Measurements from ENCODE around the gene TMUB1. TPM values are rescaled to one million over a fixed set of nuclear protein-coding genes. Genes with fewer than 3 reads are reported as not detected.

The TMUB1 gene
- total and polyA plus RNA-seq, 9 of the 15 experiments (the other 6 are each of a cell fraction or from before 2014, with no cell fraction given) = 0.14 to 241 (median 74.1) TPM

DNA sequence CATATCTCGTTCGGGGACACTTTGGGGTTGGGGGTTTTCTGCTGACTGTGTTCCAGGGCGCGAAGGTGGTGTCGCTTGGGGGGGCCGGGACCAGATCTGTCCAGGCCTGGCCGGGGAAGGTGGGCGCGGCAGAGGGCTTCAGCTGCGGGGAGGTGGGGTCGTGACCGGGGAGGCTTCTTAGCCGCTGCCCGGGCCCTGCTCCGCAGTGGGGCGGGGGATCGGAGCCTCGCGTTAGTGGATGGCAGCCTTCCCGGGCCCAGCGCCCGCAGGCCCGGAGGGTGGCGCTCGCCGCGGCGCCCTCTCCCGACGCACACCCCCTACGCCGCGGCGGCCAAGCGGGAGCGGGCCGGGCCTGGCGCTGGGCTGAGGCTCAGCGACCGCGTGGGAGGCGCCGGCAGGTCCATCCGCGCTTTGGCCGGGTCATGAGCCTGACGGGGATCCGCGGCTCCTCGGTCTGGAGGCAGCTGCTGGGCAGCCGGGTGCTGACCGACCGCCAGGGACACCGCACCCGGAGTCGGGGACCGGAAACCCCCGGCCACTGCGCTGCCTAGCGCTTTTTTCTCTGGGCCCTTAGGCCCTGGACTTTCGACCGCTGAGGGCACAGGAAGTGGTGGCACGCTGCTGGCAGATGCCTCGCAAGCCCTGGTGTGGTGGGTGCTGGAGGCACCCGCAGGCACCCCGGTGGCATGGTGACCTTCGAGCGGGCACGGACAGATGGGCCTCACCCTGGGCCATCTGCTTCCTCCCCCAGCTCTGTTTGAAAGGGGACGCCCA lies 4.1 kb upstream of the TMUB1 start (continued):
- no peak for TF ChIP-seq ILF3 (IDR thresholded peaks at IDR 0.05; ENCODE audit: borderline replicate concordance)
- 0 out of 2 replicates have a peak, but pooled peaks have one; percentile 24 for TF ChIP-seq HDAC2 (IDR thresholded peaks at IDR 0.05)
- TF ChIP-seq ZNF124 (CRISPR knock-in tag; IDR thresholded peaks at IDR 0.05) = 0 out of 2 replicates have a peak, but pooled peaks have one; percentile 15
- no peak for TF ChIP-seq MTA2 (IDR thresholded peaks at IDR 0.05; ENCODE audit: low read depth)
- no peak for TF ChIP-seq YBX1 (IDR thresholded peaks at IDR 0.05)
- no peak for TF ChIP-seq ZNF165 (CRISPR knock-in tag; IDR thresholded peaks at IDR 0.05; ENCODE audit: borderline replicate concordance)
- no peak for TF ChIP-seq NELFE (IDR thresholded peaks at IDR 0.05; ENCODE audit: insufficient read depth, insufficient read length)
- TF ChIP-seq ZZZ3 (IDR thresholded peaks at IDR 0.05) = no peak
- TF ChIP-seq FOXJ3 (CRISPR knock-in tag; IDR thresholded peaks at IDR 0.05) = no peak
- peak; percentile 81 to 95 for TF ChIP-seq MAZ (CRISPR knock-in tag; conservative IDR thresholded peaks at IDR 0.05 in 1 of 2, IDR thresholded peaks at IDR 0.05 in 1 of 2)
- TF ChIP-seq ZNF507 (tag; conservative IDR thresholded peaks at IDR 0.05) = no peak
- TF ChIP-seq ELF2 (CRISPR knock-in tag; IDR thresholded peaks at IDR 0.05) = 0 out of 2 replicates have a peak, but pooled peaks have one; percentile 7
- TF ChIP-seq NR4A1 (CRISPR knock-in tag; IDR thresholded peaks at IDR 0.05) = no peak; the same call in 1 of the 2 replicates
- peak; percentile 25; the same call in 1 of the 2 replicates for TF ChIP-seq NR4A1 (tag; IDR thresholded peaks at IDR 0.05)
- no peak for TF ChIP-seq NCOA6 (IDR thresholded peaks at IDR 0.05)
- TF ChIP-seq ETV6 (IDR thresholded peaks at IDR 0.05; ENCODE audit: borderline replicate concordance in 1 of 2, low read depth in 2 of 2, low read length in 1 of 2) = peak in 1 of 2 experiments; percentile 43; a peak in 1 of 4 replicates
- no peak for TF ChIP-seq ETV6 (CRISPR knock-in tag; IDR thresholded peaks at IDR 0.05; ENCODE audit: borderline replicate concordance)
- peak; percentile 38; the same call in 1 of the 2 replicates for TF ChIP-seq CEBPG (CRISPR knock-in tag; IDR thresholded peaks at IDR 0.05)
- no peak for TF ChIP-seq CEBPG (tag; conservative IDR thresholded peaks at IDR 0.05 in 1 of 2, IDR thresholded peaks at IDR 0.05 in 1 of 2)
- peak; percentile 63 for TF ChIP-seq U2AF1 (optimal IDR thresholded peaks at IDR 0.05; ENCODE audit: low read depth, low read length)
- no peak for TF ChIP-seq MXI1 (IDR thresholded peaks at IDR 0.05; ENCODE audit: low read depth, low read length)
- TF ChIP-seq ZNF274 (IDR thresholded peaks at IDR 0.05; ENCODE audit: borderline replicate concordance, low read depth, low read length) = no peak
- peak; percentile 26 to 45 for TF ChIP-seq RAD21 (CRISPR knock-in tag; conservative IDR thresholded peaks at IDR 0.05 in 1 of 2, IDR thresholded peaks at IDR 0.05 in 1 of 2)
- TF ChIP-seq TOE1 (IDR thresholded peaks at IDR 0.05; ENCODE audit: borderline replicate concordance) = no peak; the same call in 1 of the 2 replicates
- TF ChIP-seq TOE1 (CRISPR knock-in tag; IDR thresholded peaks at IDR 0.05; ENCODE audit: borderline replicate concordance, low read depth) = no peak
- TF ChIP-seq ZNF354B (CRISPR knock-in tag; IDR thresholded peaks at IDR 0.05) = no peak
- TF ChIP-seq MED1 (CRISPR knock-in tag; IDR thresholded peaks at IDR 0.05; ENCODE audit: borderline replicate concordance) = no peak
- TF ChIP-seq TCF7L2 (IDR thresholded peaks at IDR 0.05; ENCODE audit: low read depth, low read length) = no peak
- TF ChIP-seq, protein P1, sequence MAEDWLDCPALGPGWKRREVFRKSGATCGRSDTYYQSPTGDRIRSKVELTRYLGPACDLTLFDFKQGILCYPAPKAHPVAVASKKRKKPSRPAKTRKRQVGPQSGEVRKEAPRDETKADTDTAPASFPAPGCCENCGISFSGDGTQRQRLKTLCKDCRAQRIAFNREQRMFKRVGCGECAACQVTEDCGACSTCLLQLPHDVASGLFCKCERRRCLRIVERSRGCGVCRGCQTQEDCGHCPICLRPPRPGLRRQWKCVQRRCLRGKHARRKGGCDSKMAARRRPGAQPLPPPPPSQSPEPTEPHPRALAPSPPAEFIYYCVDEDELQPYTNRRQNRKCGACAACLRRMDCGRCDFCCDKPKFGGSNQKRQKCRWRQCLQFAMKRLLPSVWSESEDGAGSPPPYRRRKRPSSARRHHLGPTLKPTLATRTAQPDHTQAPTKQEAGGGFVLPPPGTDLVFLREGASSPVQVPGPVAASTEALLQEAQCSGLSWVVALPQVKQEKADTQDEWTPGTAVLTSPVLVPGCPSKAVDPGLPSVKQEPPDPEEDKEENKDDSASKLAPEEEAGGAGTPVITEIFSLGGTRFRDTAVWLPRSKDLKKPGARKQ (CRISPR knock-in tag; IDR thresholded peaks at IDR 0.05) = no peak
- no peak for TF ChIP-seq BCL6 (CRISPR knock-in tag; IDR thresholded peaks at IDR 0.05)

Measured in K562 (cell line).